Activated CD8-positive, alpha-beta T cell treated with anti-CD3 and anti-CD28 coated beads, Interleukin-2, amount 10 ng/mL, durations not matched to agents 7 days and 5 days (primary cell): ENCODE data around the gene SUB1. TPM values are rescaled to one million over a fixed set of nuclear protein-coding genes. Genes with fewer than 3 reads are reported as not detected.

Source experiments
- total RNA-seq, 2 experiments: library from RNA; stranded (reverse); gene quantifications; one replicate each; pipeline ENCODE4 v1.2.3, GENCODE V29; 2021

SUB1 gene
- total RNA-seq, 2 experiments from 2014 or later: 352 to 377 TPM

Other genes starting within 250 kb of the SUB1 start
- gene ZFR, start 140.8 kb upstream of the SUB1 start, total RNA-seq: 10 to 100 TPM; 46.3 to 48.7 TPM
- not detected for gene NPR3, start 125.8 kb downstream of the SUB1 start, total RNA-seq